ENCODE data around the gene FBXO8.

The FBXO8 gene

GRCh38 chr4:174318829-174319764 lies 35.6 kb upstream of the FBXO8 start:
- in situ Hi-C loops (cut with HindIII; ENCODE audit: low sequenced_read_pairs), result no loop called here
- peak; percentile 60 for DNase-seq (ENCODE audit: low read depth, low spot score)
- no peak overlapping the region for H3K4me3 ChIP-seq (ENCODE audit: low read depth, low read length)
- peak; percentile 64 for TF ChIP-seq CTCF (IDR thresholded peaks at IDR 0.05; ENCODE audit: low read depth, low read length)

GRCh38 chr4:174317531-174317930 lies 34.1 kb upstream of the FBXO8 start:
- no peak for DNase-seq (ENCODE audit: low read depth, low spot score)
- no peak overlapping the region for H3K4me3 ChIP-seq (ENCODE audit: low read depth, low read length)
- TF ChIP-seq CTCF (IDR thresholded peaks at IDR 0.05; ENCODE audit: low read depth, low read length), result no peak
- in situ Hi-C loops (cut with HindIII; ENCODE audit: low sequenced_read_pairs), result no loop called here

- no peak for TF ChIP-seq CTCF (IDR thresholded peaks at IDR 0.05; ENCODE audit: low read depth, low read length)
- in situ Hi-C loops (cut with HindIII; ENCODE audit: low sequenced_read_pairs), result no loop called here
- no peak overlapping the region for H3K4me3 ChIP-seq (ENCODE audit: low read depth, low read length)
- DNase-seq (ENCODE audit: low read depth, low spot score), result no peak
These were observed 33.5 kb upstream of the FBXO8 start for GRCh38 chr4:174316954-174317353.

DNA sequence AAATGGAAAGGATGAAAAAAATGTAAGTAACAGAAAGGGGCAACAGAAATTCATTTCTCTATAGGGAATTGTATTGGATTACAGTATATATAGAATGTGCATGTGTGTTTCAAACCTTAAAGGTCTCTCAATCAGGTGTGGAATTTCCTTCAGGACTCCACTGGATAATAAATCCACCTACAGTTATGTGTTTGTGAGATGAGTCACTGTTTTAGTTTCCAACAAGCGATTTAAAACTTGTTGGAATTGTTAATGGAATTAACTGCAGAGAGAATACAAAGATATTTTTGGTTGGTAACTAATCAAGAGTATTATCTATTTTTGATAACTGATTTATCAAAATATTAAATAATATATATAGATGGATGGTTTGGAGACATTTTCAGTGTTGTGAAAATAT lies 33.1 kb upstream of the FBXO8 start:
- in situ Hi-C loops (cut with HindIII; ENCODE audit: low sequenced_read_pairs), result no loop called here
- H3K4me3 ChIP-seq (ENCODE audit: low read depth, low read length), result no peak overlapping the region
- no peak for DNase-seq (ENCODE audit: low read depth, low spot score)
- TF ChIP-seq CTCF (IDR thresholded peaks at IDR 0.05; ENCODE audit: low read depth, low read length), result no peak

DNA sequence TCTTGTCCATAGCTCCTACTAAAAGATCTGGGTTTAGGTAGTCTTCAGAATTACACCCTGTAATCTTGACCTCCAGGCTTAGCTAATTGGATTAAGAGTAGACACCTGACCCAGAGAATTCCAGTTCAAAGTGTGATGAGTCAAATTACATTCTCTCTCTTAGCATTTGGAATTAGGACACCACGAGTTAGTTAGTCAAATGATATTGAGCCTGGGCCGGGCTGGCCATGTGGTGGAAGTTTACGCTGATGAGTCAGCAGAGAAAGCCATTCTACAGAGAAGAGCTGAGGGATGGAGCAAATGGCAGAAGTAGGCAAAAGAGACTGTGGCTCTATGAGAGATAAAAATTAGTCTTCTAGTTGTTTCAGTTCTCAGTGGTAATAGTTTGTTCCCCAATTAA lies 31.3 kb upstream of the FBXO8 start:
- DNase-seq (ENCODE audit: low read depth, low spot score), result peak; percentile 61
- TF ChIP-seq CTCF (IDR thresholded peaks at IDR 0.05; ENCODE audit: low read depth, low read length), result no peak
- H3K4me3 ChIP-seq (ENCODE audit: low read depth, low read length), result no peak overlapping the region
- in situ Hi-C loops (cut with HindIII; ENCODE audit: low sequenced_read_pairs), result no loop called here

- TF ChIP-seq CTCF (IDR thresholded peaks at IDR 0.05; ENCODE audit: low read depth, low read length), result no peak
- H3K4me3 ChIP-seq (ENCODE audit: low read depth, low read length), result no peak overlapping the region
- no peak for DNase-seq (ENCODE audit: low read depth, low spot score)
- in situ Hi-C loops (cut with HindIII; ENCODE audit: low sequenced_read_pairs), result no loop called here
These were observed 30.8 kb upstream of the FBXO8 start for GRCh38 chr4:174314274-174314673.
